Suprapubic skin (tissue), 4 donors: ENCODE results near the gene RAP1GAP.

Experiments
- CTCF ChIP-seq, 2 donors: fragments of 200-600 bp in 1 of 2; fragments of 450-650 bp in 1 of 2; sonication (generic) in 1 of 2; IDR thresholded peaks; one replicate each; pipeline ENCODE4 v1.5.1; 2016 to 2019; ENCODE audit warnings: antibody characterized with exemption in 2 of 2, mild to moderate bottlenecking in 1 of 2, moderate library complexity in 1 of 2
- POLR2A ChIP-seq, 2 donors: fragments of 450-650 bp; IDR thresholded peaks; one replicate each; pipeline ENCODE4 v1.6.1; 2017; ENCODE audit warnings: antibody characterized with exemption in 2 of 2, mild to moderate bottlenecking in 2 of 2, moderate library complexity in 2 of 2
- POLR2AphosphoS5 ChIP-seq, 3 donors: sonication (generic); formaldehyde crosslinking; IDR thresholded peaks; one replicate each; pipeline ENCODE4 v1.6.1; 2017; ENCODE audit warnings: antibody characterized with exemption in 3 of 3

GRCh38 chr1:21655259-21655658 is 13.9 kb downstream of the RAP1GAP start:
- no peak for TF ChIP-seq CTCF (IDR thresholded peaks at IDR 0.05)
- TF ChIP-seq POLR2A (IDR thresholded peaks at IDR 0.05): no peak
- no peak for TF ChIP-seq POLR2AphosphoS5 (IDR thresholded peaks at IDR 0.05)
